ENCODE measurements around the gene PDCD1LG2. TPM values are rescaled to one million over a fixed set of nuclear protein-coding genes. Genes with fewer than 3 reads are reported as not detected.

Gene PDCD1LG2
- polyA plus RNA-seq, 3 donors, result 0.16 to 0.41 (median 0.17) TPM

DNA sequence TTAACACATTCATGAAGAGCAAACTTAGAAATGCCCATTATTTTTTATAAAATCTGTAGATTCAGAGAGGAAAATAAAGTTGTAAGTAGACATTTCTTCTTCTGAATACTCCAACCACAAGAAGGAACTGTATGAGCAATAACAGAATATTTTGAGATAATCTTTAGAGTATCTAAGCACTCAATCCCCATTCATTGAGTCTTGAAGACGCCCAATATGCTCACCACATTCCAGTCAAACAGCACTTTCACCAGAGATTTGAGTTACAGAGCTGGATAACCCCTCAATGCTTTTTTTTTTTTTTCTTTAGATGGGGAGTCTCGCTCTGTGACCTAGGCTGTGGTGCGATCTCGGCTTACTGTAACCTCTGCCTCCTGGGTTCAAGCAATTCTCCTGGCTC, 103.9 kb downstream of the PDCD1LG2 start:
- WGBS (ENCODE audit: insufficient coverage), result 100% methylated on average over 3 of the region's 4 CpGs
- no peaks in the 10 kb centered on the region for H3K9me3 ChIP-seq (replicated peaks in 1 of 2; ENCODE audit: control insufficient read depth in 1 of 2, insufficient read depth in 1 of 2, low read length in 2 of 2)
- Mint-ChIP-seq H3K9me3 (no peaks in the 10 kb centered on the region), H3K36me3 (peaks cover 3 to 12% of the 10 kb centered on the region in 2 donors), H3K27ac (no peak overlapping the region), H3K4me1 (peaks cover 49% of the 10 kb centered on the region), H3K27me3 (ENCODE audit: low read depth in 3 of 3) (no peaks in the 10 kb centered on the region), H3K4me3 (no peak overlapping the region)
- no peaks in the 10 kb centered on the region for H3K27me3 ChIP-seq (ENCODE audit: control insufficient read depth in 2 of 2, insufficient read depth in 2 of 2, low read length in 2 of 2)
- H3K4me2 ChIP-seq (replicated peaks; ENCODE audit: extremely low read depth, low read length, poor library complexity, severe bottlenecking), result no peak overlapping the region
- TF ChIP-seq, protein P1, sequence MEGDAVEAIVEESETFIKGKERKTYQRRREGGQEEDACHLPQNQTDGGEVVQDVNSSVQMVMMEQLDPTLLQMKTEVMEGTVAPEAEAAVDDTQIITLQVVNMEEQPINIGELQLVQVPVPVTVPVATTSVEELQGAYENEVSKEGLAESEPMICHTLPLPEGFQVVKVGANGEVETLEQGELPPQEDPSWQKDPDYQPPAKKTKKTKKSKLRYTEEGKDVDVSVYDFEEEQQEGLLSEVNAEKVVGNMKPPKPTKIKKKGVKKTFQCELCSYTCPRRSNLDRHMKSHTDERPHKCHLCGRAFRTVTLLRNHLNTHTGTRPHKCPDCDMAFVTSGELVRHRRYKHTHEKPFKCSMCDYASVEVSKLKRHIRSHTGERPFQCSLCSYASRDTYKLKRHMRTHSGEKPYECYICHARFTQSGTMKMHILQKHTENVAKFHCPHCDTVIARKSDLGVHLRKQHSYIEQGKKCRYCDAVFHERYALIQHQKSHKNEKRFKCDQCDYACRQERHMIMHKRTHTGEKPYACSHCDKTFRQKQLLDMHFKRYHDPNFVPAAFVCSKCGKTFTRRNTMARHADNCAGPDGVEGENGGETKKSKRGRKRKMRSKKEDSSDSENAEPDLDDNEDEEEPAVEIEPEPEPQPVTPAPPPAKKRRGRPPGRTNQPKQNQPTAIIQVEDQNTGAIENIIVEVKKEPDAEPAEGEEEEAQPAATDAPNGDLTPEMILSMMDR (IDR thresholded peaks at IDR 0.05), result no peak
- H3K79me2 ChIP-seq (ENCODE audit: insufficient read depth, low read length), result peaks cover 49% of the 10 kb centered on the region
- no peak for DNase-seq
- H4K20me1 ChIP-seq (ENCODE audit: insufficient read depth, low read length), result no peaks in the 10 kb centered on the region
- no peak overlapping the region for H3K9ac ChIP-seq (ENCODE audit: insufficient read depth, low read length, poor library complexity, severe bottlenecking)
- intact Hi-C loops (cut with micrococcal nuclease), result no loop called here
- peaks cover 32 to 42% of the 10 kb centered on the region in 2 donors for H3K4me1 ChIP-seq (ENCODE audit: control insufficient read depth in 1 of 2, insufficient read depth in 2 of 2, low read length in 2 of 2)
- no peak overlapping the region for H3K27ac ChIP-seq (ENCODE audit: low read depth in 1 of 2, low read length in 2 of 2)
- no peaks in the 10 kb centered on the region for H3K36me3 ChIP-seq (replicated peaks in 1 of 2; ENCODE audit: control insufficient read depth in 1 of 2, insufficient read depth in 2 of 2, low read length in 2 of 2)
- no peak overlapping the region for H2AFZ ChIP-seq (ENCODE audit: insufficient read depth, low read depth, low read length, poor library complexity, severe bottlenecking)
- no peak overlapping the region for H3K4me3 ChIP-seq (replicated peaks in 1 of 3; ENCODE audit: low read depth in 2 of 3, low read length in 3 of 3)

DNA sequence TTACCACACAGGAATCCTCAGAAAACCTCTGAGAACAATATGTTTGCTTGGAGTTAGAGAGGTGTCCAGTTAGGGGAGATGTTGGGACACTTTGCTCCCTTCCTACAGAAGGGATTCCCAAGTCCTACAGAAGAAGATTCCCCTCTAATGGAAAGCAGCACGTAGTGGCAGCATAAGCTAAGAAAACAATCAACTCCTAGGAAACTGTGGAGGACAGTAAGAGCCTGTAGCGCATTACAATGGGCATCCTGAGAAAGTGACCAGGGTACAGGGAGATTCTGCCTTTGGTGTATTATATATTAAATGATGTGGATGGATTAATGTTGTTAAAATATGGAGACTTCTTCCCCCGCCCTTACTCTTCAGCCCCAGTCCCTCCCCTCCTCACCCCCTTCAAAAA, 104.7 kb downstream of the PDCD1LG2 start:
- WGBS (ENCODE audit: insufficient coverage), result no CpG with 5 or more reads among the region's 3 CpGs
- DNase-seq, result no peak
- H3K4me1 Mint-ChIP-seq, result peaks cover 47% of the 10 kb centered on the region
- H3K27ac ChIP-seq (ENCODE audit: low read depth in 1 of 2, low read length in 2 of 2), result no peak overlapping the region
- no peak overlapping the region for H3K4me2 ChIP-seq (replicated peaks; ENCODE audit: extremely low read depth, low read length, poor library complexity, severe bottlenecking)
- H3K9me3 ChIP-seq (replicated peaks in 1 of 2; ENCODE audit: control insufficient read depth in 1 of 2, insufficient read depth in 1 of 2, low read length in 2 of 2), result no peaks in the 10 kb centered on the region
- H2AFZ ChIP-seq (ENCODE audit: insufficient read depth, low read depth, low read length, poor library complexity, severe bottlenecking), result no peak overlapping the region
- no peaks in the 10 kb centered on the region for H3K9me3 Mint-ChIP-seq
- no peaks in the 10 kb centered on the region for H3K36me3 ChIP-seq (replicated peaks in 1 of 2; ENCODE audit: control insufficient read depth in 1 of 2, insufficient read depth in 2 of 2, low read length in 2 of 2)
- H3K27me3 Mint-ChIP-seq (ENCODE audit: low read depth in 3 of 3), result no peaks in the 10 kb centered on the region
- peaks cover 34 to 42% of the 10 kb centered on the region in 2 donors for H3K4me1 ChIP-seq (ENCODE audit: control insufficient read depth in 1 of 2, insufficient read depth in 2 of 2, low read length in 2 of 2)
- H3K9ac ChIP-seq (ENCODE audit: insufficient read depth, low read length, poor library complexity, severe bottlenecking), result no peak overlapping the region
- TF ChIP-seq, protein P1 (IDR thresholded peaks at IDR 0.05), result no peak
- peak overlapping the region in 4 of 7 donors; percentile 13 to 51 (median 20) for H3K27ac Mint-ChIP-seq
- no peaks in the 10 kb centered on the region for H4K20me1 ChIP-seq (ENCODE audit: insufficient read depth, low read length)
- H3K4me3 Mint-ChIP-seq, result no peak overlapping the region
- no peaks in the 10 kb centered on the region for H3K27me3 ChIP-seq (ENCODE audit: control insufficient read depth in 2 of 2, insufficient read depth in 2 of 2, low read length in 2 of 2)
- no peak overlapping the region for H3K4me3 ChIP-seq (replicated peaks in 1 of 3; ENCODE audit: low read depth in 2 of 3, low read length in 3 of 3)
- intact Hi-C loops (cut with micrococcal nuclease), result no loop called here
- peaks cover 57% of the 10 kb centered on the region for H3K79me2 ChIP-seq (ENCODE audit: insufficient read depth, low read length)
- H3K36me3 Mint-ChIP-seq, result peaks cover 3 to 14% of the 10 kb centered on the region in 2 donors
